Measurements from ENCODE around the gene CLSTN1. TPM values are rescaled to one million over a fixed set of nuclear protein-coding genes. Genes with fewer than 3 reads are reported as not detected.

The CLSTN1 gene
- total RNA-seq, 1 experiment from 2014 or later, result 119 TPM

- peak; percentile 54 for TF ChIP-seq CTCF (IDR thresholded peaks at IDR 0.05)
- no peak for TF ChIP-seq ETV6 (CRISPR knock-in tag; IDR thresholded peaks at IDR 0.05)
- no peak for TF ChIP-seq GABPB1 (CRISPR knock-in tag; IDR thresholded peaks at IDR 0.05)
- no peak for TF ChIP-seq NFATC4 (CRISPR knock-in tag; IDR thresholded peaks at IDR 0.05)
- TF ChIP-seq NFYB (CRISPR knock-in tag; conservative IDR thresholded peaks at IDR 0.05; ENCODE audit: low read depth), result 0 out of 2 replicates have a peak, but pooled peaks have one; percentile 10
Observed at GRCh38 chr1:9719978-9720722, 103.6 kb downstream of the CLSTN1 start (continued).

- no peak for ATAC-seq
- ChIA-PET POLR2A (no interaction called here), CTCF (interaction anchor here (0.9 to 6.4 kb wide), 9 partner anchors 8 to 100 kb away, joined by 3 to 163 read pairs (median 3); partner anchors contain the start of gene PIK3CD)
- Mint-ChIP-seq H3K27me3 (ENCODE audit: low read depth) (no peaks in the 10 kb centered on the region; the same call in 1 of the 2 replicates), H3K9me3 (no peaks in the 10 kb centered on the region), H3K27ac (peak overlapping the region; percentile 96), H3K36me3 (peaks cover 8% of the 10 kb centered on the region), H3K4me1 (peaks cover 41% of the 10 kb centered on the region), H3K4me3 (peak overlapping the region; percentile 41; the same call in 1 of the 2 replicates)
- DNase-seq (ENCODE audit: low spot score), result no peak
- TF ChIP-seq KAT7 (CRISPR knock-in tag; IDR thresholded peaks at IDR 0.05; ENCODE audit: borderline replicate concordance), result 0 out of 2 replicates have a peak, but pooled peaks have one; percentile 24
- peak; percentile 36; the same call in 1 of the 2 replicates for TF ChIP-seq FOXP1 (CRISPR knock-in tag; IDR thresholded peaks at IDR 0.05; ENCODE audit: borderline replicate concordance)
- no peak for TF ChIP-seq GTF2I (CRISPR knock-in tag; conservative IDR thresholded peaks at IDR 0.05)
Observed at GRCh38 chr1:9718006-9718680, 105.6 kb downstream of the CLSTN1 start.

GRCh38 chr1:9717193-9718005 lies 106.4 kb downstream of the CLSTN1 start:
- H3K4me3 Mint-ChIP-seq, result peak overlapping the region; percentile 41; the same call in 1 of the 2 replicates
- ATAC-seq (peak; percentile 15), DNase-seq (ENCODE audit: low spot score) (peak; percentile 62)
- no peaks in the 10 kb centered on the region for H3K9me3 Mint-ChIP-seq
- H3K27ac Mint-ChIP-seq, result peak overlapping the region; percentile 96
- ChIA-PET POLR2A (no interaction called here), CTCF (interaction anchor here (0.8 to 6.4 kb wide), 15 partner anchors 9 to 620 kb away, joined by 3 to 163 read pairs (median 3); partner anchors contain the start of gene PIK3CD)
- H3K4me1 Mint-ChIP-seq, result peaks cover 43% of the 10 kb centered on the region
- no peaks in the 10 kb centered on the region; the same call in 1 of the 2 replicates for H3K27me3 Mint-ChIP-seq (ENCODE audit: low read depth)
- H3K36me3 Mint-ChIP-seq, result 0 out of 2 replicates have a peak, but pooled peaks cover 3% of the 10 kb centered on the region
- TF ChIP-seq FOXK1 (CRISPR knock-in tag; IDR thresholded peaks at IDR 0.05) (peak; percentile 81; the same call in 1 of the 2 replicates), FOXP1 (CRISPR knock-in tag; IDR thresholded peaks at IDR 0.05; ENCODE audit: borderline replicate concordance) (peak; percentile 67; the same call in 1 of the 2 replicates), TEAD1 (CRISPR knock-in tag; IDR thresholded peaks at IDR 0.05) (no peak), ZNF532 (CRISPR knock-in tag; IDR thresholded peaks at IDR 0.05; ENCODE audit: borderline replicate concordance) (peak; percentile 74; the same call in 1 of the 2 replicates), ESRRA (CRISPR knock-in tag; IDR thresholded peaks at IDR 0.05; ENCODE audit: borderline replicate concordance) (no peak), ATF3 (CRISPR knock-in tag; conservative IDR thresholded peaks at IDR 0.05) (no peak), ERG (CRISPR knock-in tag; IDR thresholded peaks at IDR 0.05) (no peak), TEAD4 (CRISPR knock-in tag; IDR thresholded peaks at IDR 0.05) (no peak), SMAD4 (CRISPR knock-in tag; IDR thresholded peaks at IDR 0.05) (no peak), SP1 (CRISPR knock-in tag; conservative IDR thresholded peaks at IDR 0.05) (0 out of 2 replicates have a peak, but pooled peaks have one; percentile 38), GABPB1 (CRISPR knock-in tag; IDR thresholded peaks at IDR 0.05) (peak; percentile 39; the same call in 1 of the 2 replicates), ZNF423 (CRISPR knock-in tag; IDR thresholded peaks at IDR 0.05) (0 out of 2 replicates have a peak, but pooled peaks have one; percentile 9), EMX1 (CRISPR knock-in tag; IDR thresholded peaks at IDR 0.05) (no peak), KAT7 (CRISPR knock-in tag; IDR thresholded peaks at IDR 0.05; ENCODE audit: borderline replicate concordance) (0 out of 2 replicates have a peak, but pooled peaks have one; percentile 50), ZNF121 (CRISPR knock-in tag; IDR thresholded peaks at IDR 0.05) (no peak), MYBL2 (CRISPR knock-in tag; IDR thresholded peaks at IDR 0.05) (no peak; the same call in 1 of the 2 replicates)
